8988T (cell line): ENCODE data around the gene TESK2.
"Not testable (repeated sequence)": the region's sequence is repeated elsewhere in the genome, so short reads cannot be mapped to it uniquely, and the experiment has no call there.

ENCODE experiments used
- DNase-seq: peaks from one replicate; pipeline ENCODE4 v3.0.0; 2011

The TESK2 gene

GRCh38 chr1:45410850-45411509 lies 80.0 kb downstream of the TESK2 start:
- no peak for DNase-seq

GRCh38 chr1:45409276-45409675 lies 81.7 kb downstream of the TESK2 start:
- DNase-seq, result no peak

- no peak for DNase-seq
These were observed 83.2 kb downstream of the TESK2 start for GRCh38 chr1:45407629-45408287.

GRCh38 chr1:45405636-45406035 lies 85.3 kb downstream of the TESK2 start:
- DNase-seq, result no peak

- DNase-seq, result no peak
These were observed 87.2 kb downstream of the TESK2 start for GRCh38 chr1:45403718-45404117.

- DNase-seq, result no peak
These were observed 87.7 kb downstream of the TESK2 start for GRCh38 chr1:45403298-45403697.

GRCh38 chr1:45401524-45401923 lies 89.4 kb downstream of the TESK2 start:
- no peak for DNase-seq

GRCh38 chr1:45400049-45400448 lies 90.9 kb downstream of the TESK2 start:
- no peak for DNase-seq

- no peak for DNase-seq
These were observed 93.7 kb downstream of the TESK2 start for GRCh38 chr1:45397285-45397684.

GRCh38 chr1:45395582-45395981 lies 95.4 kb downstream of the TESK2 start:
- DNase-seq, result no peak

- DNase-seq, result no peak
These were observed 95.9 kb downstream of the TESK2 start for GRCh38 chr1:45395051-45395450.

- DNase-seq, result no peak
These were observed 96.6 kb downstream of the TESK2 start for GRCh38 chr1:45394342-45394741.

GRCh38 chr1:45393718-45394302 lies 97.2 kb downstream of the TESK2 start:
- no peak for DNase-seq

- no peak for DNase-seq
These were observed 104.7 kb downstream of the TESK2 start for GRCh38 chr1:45386219-45386618.

GRCh38 chr1:45385302-45385701 lies 105.7 kb downstream of the TESK2 start:
- no peak for DNase-seq

GRCh38 chr1:45384213-45384612 lies 106.8 kb downstream of the TESK2 start:
- DNase-seq, result not testable (repeated sequence)

GRCh38 chr1:45383191-45383590 lies 107.8 kb downstream of the TESK2 start:
- DNase-seq, result no peak

- no peak for DNase-seq
These were observed 109.7 kb downstream of the TESK2 start for GRCh38 chr1:45381243-45381642.

- no peak for DNase-seq
These were observed 110.2 kb downstream of the TESK2 start for GRCh38 chr1:45380730-45381129.

- DNase-seq, result no peak
These were observed 110.8 kb downstream of the TESK2 start for GRCh38 chr1:45380125-45380524.

GRCh38 chr1:45379524-45379923 lies 111.4 kb downstream of the TESK2 start:
- no peak for DNase-seq

GRCh38 chr1:45378184-45378583 lies 112.8 kb downstream of the TESK2 start:
- no peak for DNase-seq

- no peak for DNase-seq
These were observed 115.6 kb downstream of the TESK2 start for GRCh38 chr1:45375104-45376090.
